HG03066 (cell line): Measurements from ENCODE around the gene RNF135.
"Not testable (repeated sequence)": the region's sequence is repeated elsewhere in the genome, so short reads cannot be mapped to it uniquely, and the experiment has no call there.

Experiments
- ATAC-seq: cut with Tn5 transposase; IDR thresholded peaks from one replicate; pipeline ENCODE4 v1.9.1; 2021; ENCODE audit warnings: low read depth; ENCODE audit not compliant: unreplicated experiment

Gene RNF135

GRCh38 chr17:30997270-30997669 lies 26.4 kb downstream of the RNF135 start:
- ATAC-seq, result no peak

GRCh38 chr17:30997842-30998241 lies 27.0 kb downstream of the RNF135 start:
- no peak for ATAC-seq

GRCh38 chr17:31002047-31002446 lies 31.2 kb downstream of the RNF135 start:
- ATAC-seq, result no peak

GRCh38 chr17:31003225-31003866 lies 32.5 kb downstream of the RNF135 start:
- ATAC-seq, result no peak

- no peak for ATAC-seq
Measured at GRCh38 chr17:31004160-31004559, 33.3 kb downstream of the RNF135 start.

GRCh38 chr17:31007695-31008373 lies 37.0 kb downstream of the RNF135 start:
- no peak for ATAC-seq

GRCh38 chr17:31008374-31009041 lies 37.7 kb downstream of the RNF135 start:
- ATAC-seq, result no peak

- not testable (repeated sequence) for ATAC-seq
Measured at GRCh38 chr17:31009042-31009702, 38.3 kb downstream of the RNF135 start.

GRCh38 chr17:31010014-31010413 lies 39.2 kb downstream of the RNF135 start:
- not testable (repeated sequence) for ATAC-seq

- no peak for ATAC-seq
Measured at GRCh38 chr17:31013844-31014243, 43.0 kb downstream of the RNF135 start.

- no peak for ATAC-seq
Measured at GRCh38 chr17:31015639-31016038, 44.8 kb downstream of the RNF135 start.

GRCh38 chr17:31019004-31019403 lies 48.2 kb downstream of the RNF135 start:
- ATAC-seq, result no peak

GRCh38 chr17:31023171-31023570 lies 52.3 kb downstream of the RNF135 start:
- not testable (repeated sequence) for ATAC-seq

GRCh38 chr17:31031841-31032240 lies 61.0 kb downstream of the RNF135 start:
- ATAC-seq, result no peak

- ATAC-seq, result not testable (repeated sequence)
Measured at GRCh38 chr17:31035611-31036010, 64.8 kb downstream of the RNF135 start.

GRCh38 chr17:31040837-31041236 lies 70.0 kb downstream of the RNF135 start:
- not testable (repeated sequence) for ATAC-seq

- not testable (repeated sequence) for ATAC-seq
Measured at GRCh38 chr17:31042378-31042777, 71.5 kb downstream of the RNF135 start.

- ATAC-seq, result not testable (repeated sequence)
Measured at GRCh38 chr17:31046856-31047425, 76.1 kb downstream of the RNF135 start.

GRCh38 chr17:31048142-31048541 lies 77.3 kb downstream of the RNF135 start:
- ATAC-seq, result no peak

- no peak for ATAC-seq
Measured at GRCh38 chr17:31048780-31049179, 77.9 kb downstream of the RNF135 start.
